OCI-LY1 (cell line): ENCODE data around the gene C19orf67.

Experiments used
- H2AFZ ChIP-seq: fragments of 200-600 bp; sonication (generic), shearing (Covaris generic); 2 replicates; pipeline ENCODE4 v1.6.0; 2014; ENCODE audit warnings: antibody characterized with exemption, mild to moderate bottlenecking, low read length
- H3F3A ChIP-seq: fragments of 200-600 bp; sonication (generic), shearing (Covaris generic); 2 replicates; pipeline ENCODE4 v1.6.0; 2014; ENCODE audit warnings: mild to moderate bottlenecking, antibody characterized with exemption, low read length, moderate library complexity; ENCODE audit not compliant: insufficient read depth
- H3K27ac ChIP-seq: fragments of 200-600 bp; sonication (generic); 2 replicates; pipeline ENCODE4 v1.5.1; 2014; ENCODE audit warnings: low read length, mixed run types, mild to moderate bottlenecking, low read depth; ENCODE audit not compliant: poor library complexity, severe bottlenecking
- H3K27me3 ChIP-seq: fragments of 200-600 bp; sonication (generic); 2 replicates; pipeline ENCODE4 v1.6.0; 2014; ENCODE audit warnings: antibody characterized with exemption, mild to moderate bottlenecking, low read length, moderate library complexity; ENCODE audit not compliant: insufficient read depth
- H3K36me3 ChIP-seq: fragments of 200-600 bp; sonication (generic); 2 replicates; pipeline ENCODE4 v1.6.1; 2014; ENCODE audit warnings: mild to moderate bottlenecking, antibody characterized with exemption, low read length, moderate library complexity, mixed read lengths; ENCODE audit not compliant: insufficient read depth
- H3K4me1 ChIP-seq: fragments of 200-600 bp; sonication (generic); 2 replicates; pipeline ENCODE4 v1.5.1; 2014; ENCODE audit warnings: mild to moderate bottlenecking, low read length, moderate library complexity; ENCODE audit not compliant: insufficient read depth, severe bottlenecking
- H3K4me2 ChIP-seq: fragments of 200-600 bp; sonication (generic), shearing (Covaris generic); 2 replicates; pipeline ENCODE4 v1.6.1; 2014; ENCODE audit warnings: low read length
- H3K4me3 ChIP-seq: fragments of 200-600 bp; sonication (generic); 2 replicates; pipeline ENCODE4 v1.5.1; 2014; ENCODE audit warnings: low read length, low read depth, mild to moderate bottlenecking, mixed read lengths; ENCODE audit not compliant: poor library complexity, severe bottlenecking
- H3K79me2 ChIP-seq: fragments of 200-600 bp; shearing (Covaris generic); 2 replicates; pipeline ENCODE4 v1.6.1; 2016; ENCODE audit warnings: mixed run types, low read length, mixed read lengths; ENCODE audit not compliant: insufficient read depth
- H3K9ac ChIP-seq: fragments of 200-600 bp; sonication (generic), shearing (Covaris generic); 2 replicates; pipeline ENCODE4 v1.6.1; 2014; ENCODE audit warnings: mild to moderate bottlenecking, low read length, mixed read lengths
- H3K9me2 ChIP-seq: fragments of 200-600 bp; sonication (generic), shearing (Covaris generic); 2 replicates; pipeline ENCODE4 v1.6.1; 2014; ENCODE audit warnings: low read depth, mild to moderate bottlenecking, low read length, mixed read lengths
- H3K9me3 ChIP-seq: fragments of 200-600 bp; shearing (Covaris generic); 2 replicates; pipeline ENCODE4 v1.6.1; 2014; ENCODE audit warnings: low read length, mixed read lengths
- H4K20me1 ChIP-seq: fragments of 200-600 bp; sonication (generic), shearing (Covaris generic); 2 replicates; pipeline ENCODE4 v1.6.0; 2016; ENCODE audit warnings: mild to moderate bottlenecking, low read length; ENCODE audit not compliant: insufficient read depth
- CTCF ChIP-seq: fragments of 200-600 bp; sonication (generic), shearing (Covaris generic); IDR thresholded peaks from 2 replicates; pipeline ENCODE4 v1.5.1; 2017; ENCODE audit warnings: mild to moderate bottlenecking, antibody characterized with exemption, low read length, moderate library complexity, mixed read lengths
- EZH2 ChIP-seq: fragments of 200-600 bp; sonication (generic), shearing (Covaris generic); IDR thresholded peaks from 2 replicates; pipeline ENCODE4 v1.8.0; 2017; ENCODE audit warnings: borderline replicate concordance, mixed run types, mild to moderate bottlenecking, antibody characterized with exemption, low read length, moderate library complexity, mixed read lengths

C19orf67 gene

GRCh38 chr19:14066134-14066533 lies 19.4 kb downstream of the C19orf67 start:
- no peak overlapping the region for H3K9ac ChIP-seq
- H3K4me1 ChIP-seq = no peaks in the 10 kb centered on the region
- no peaks in the 10 kb centered on the region for H4K20me1 ChIP-seq
- no peaks in the 10 kb centered on the region for H3K9me2 ChIP-seq
- no peak overlapping the region for H2AFZ ChIP-seq
- TF ChIP-seq EZH2 = no peak
- no peak for TF ChIP-seq CTCF
- no peaks in the 10 kb centered on the region for H3K79me2 ChIP-seq
- no peak overlapping the region for H3K4me2 ChIP-seq
- no peak overlapping the region for H3K27ac ChIP-seq
- H3K9me3 ChIP-seq = no peaks in the 10 kb centered on the region
- no peak overlapping the region for H3K4me3 ChIP-seq
- no peaks in the 10 kb centered on the region for H3F3A ChIP-seq
- no peaks in the 10 kb centered on the region for H3K36me3 ChIP-seq
- H3K27me3 ChIP-seq = no peaks in the 10 kb centered on the region

- TF ChIP-seq CTCF = no peak
- no peak for TF ChIP-seq EZH2
- Histone ChIP-seq H3K4me3 (no peak overlapping the region), H3K4me1 (no peaks in the 10 kb centered on the region), H4K20me1 (no peaks in the 10 kb centered on the region), H3K79me2 (no peaks in the 10 kb centered on the region), H3K27ac (no peak overlapping the region), H3F3A (no peaks in the 10 kb centered on the region), H3K9me2 (no peaks in the 10 kb centered on the region), H3K4me2 (no peak overlapping the region), H2AFZ (no peak overlapping the region), H3K36me3 (no peaks in the 10 kb centered on the region), H3K9ac (no peak overlapping the region), H3K9me3 (no peaks in the 10 kb centered on the region), H3K27me3 (peaks cover 3% of the 10 kb centered on the region; the same call in 1 of the 2 replicates)
These were observed 22.5 kb downstream of the C19orf67 start for GRCh38 chr19:14063105-14063504.

GRCh38 chr19:14062558-14062855 lies 23.1 kb downstream of the C19orf67 start:
- Histone ChIP-seq H3K9me2 (no peaks in the 10 kb centered on the region), H4K20me1 (no peaks in the 10 kb centered on the region), H3K4me2 (no peak overlapping the region), H3K36me3 (no peaks in the 10 kb centered on the region), H3K9me3 (no peaks in the 10 kb centered on the region), H3K4me3 (no peak overlapping the region), H3K27ac (no peak overlapping the region), H2AFZ (no peak overlapping the region), H3F3A (no peaks in the 10 kb centered on the region), H3K27me3 (peaks cover 5% of the 10 kb centered on the region; the same call in 1 of the 2 replicates), H3K9ac (no peak overlapping the region), H3K4me1 (no peaks in the 10 kb centered on the region), H3K79me2 (no peaks in the 10 kb centered on the region)
- TF ChIP-seq CTCF (no peak), EZH2 (no peak)
